MM.1S (cell line): ENCODE measurements around the gene TMEM260.

ENCODE experiments used
- DNase-seq: peaks from one replicate; pipeline ENCODE4 v3.0.0-alpha.2; 2015
- H2AFZ ChIP-seq: fragments of 300-600 bp; sonication (generic); 2 replicates; pipeline ENCODE4 v1.6.0; 2016; ENCODE audit warnings: antibody characterized with exemption, low read length
- H3F3A ChIP-seq: fragments of 300-600 bp; sonication (generic); 2 replicates; pipeline ENCODE4 v1.6.1; 2016; ENCODE audit warnings: mild to moderate bottlenecking, antibody characterized with exemption, low read length, moderate library complexity, mixed read lengths; ENCODE audit not compliant: insufficient read depth
- H3K27ac ChIP-seq: fragments of 300-600 bp; sonication (generic); 2 replicates; pipeline ENCODE4 v1.5.1; 2016; ENCODE audit warnings: mild to moderate bottlenecking, low read length
- H3K27me3 ChIP-seq: fragments of 300-600 bp; sonication (generic); replicated peaks from 2 replicates; pipeline ENCODE4 v1.6.0; 2016; ENCODE audit warnings: low read length; ENCODE audit not compliant: insufficient read depth
- H3K36me3 ChIP-seq: fragments of 300-600 bp; sonication (generic); replicated peaks from 2 replicates; pipeline ENCODE4 v1.6.1; 2016; ENCODE audit warnings: mild to moderate bottlenecking, low read length, mixed read lengths; ENCODE audit not compliant: insufficient read depth
- H3K4me1 ChIP-seq: fragments of 300-600 bp; sonication (generic); 2 replicates; pipeline ENCODE4 v1.6.1; 2016; ENCODE audit warnings: low read length, mixed read lengths
- H3K4me2 ChIP-seq: fragments of 300-600 bp; sonication (generic); 2 replicates; pipeline ENCODE4 v1.6.0; 2016; ENCODE audit warnings: low read depth, low read length
- H3K4me3 ChIP-seq: fragments of 300-600 bp; sonication (generic); 2 replicates; pipeline ENCODE4 v1.5.1; 2016; ENCODE audit warnings: low read length, mixed read lengths
- H3K79me2 ChIP-seq: fragments of 300-600 bp; sonication (generic); 2 replicates; pipeline ENCODE4 v1.6.1; 2016; ENCODE audit warnings: mixed run types, low read length, mixed read lengths
- H3K9ac ChIP-seq: fragments of 300-600 bp; sonication (generic); 2 replicates; pipeline ENCODE4 v1.6.1; 2016; ENCODE audit warnings: low read length, mixed read lengths
- H3K9me2 ChIP-seq: fragments of 300-600 bp; sonication (generic); replicated peaks from 2 replicates; pipeline ENCODE4 v1.6.1; 2016; ENCODE audit warnings: mild to moderate bottlenecking, low read length, mixed read lengths; ENCODE audit not compliant: insufficient read depth
- H3K9me3 ChIP-seq: fragments of 300-600 bp; sonication (generic); replicated peaks from 2 replicates; pipeline ENCODE4 v1.6.1; 2016; ENCODE audit warnings: mild to moderate bottlenecking, low read length, mixed read lengths; ENCODE audit not compliant: insufficient read depth
- H4K20me1 ChIP-seq: fragments of 300-600 bp; sonication (generic); 2 replicates; pipeline ENCODE4 v1.6.1; 2016; ENCODE audit warnings: mild to moderate bottlenecking, low read length, moderate library complexity, mixed read lengths; ENCODE audit not compliant: insufficient read depth
- EZH2 ChIP-seq: fragments of 300-600 bp; sonication (generic); optimal IDR thresholded peaks from 2 replicates; pipeline ENCODE3; 2017; ENCODE audit warnings: low read depth, mild to moderate bottlenecking, antibody characterized with exemption, low read length, mixed read lengths
- EZH2phosphoT487 ChIP-seq: fragments of 300-600 bp; sonication (generic); IDR thresholded peaks from 2 replicates; pipeline ENCODE4 v1.6.1; 2018; ENCODE audit warnings: antibody characterized with exemption, low read length
- TF ChIP-seq, protein P1 (sequence below): fragments of 300-600 bp; sonication (generic); IDR thresholded peaks from 2 replicates; pipeline ENCODE4 v1.5.1; 2016; ENCODE audit warnings: antibody characterized with exemption, low read length, mixed read lengths

TMEM260 gene

DNA sequence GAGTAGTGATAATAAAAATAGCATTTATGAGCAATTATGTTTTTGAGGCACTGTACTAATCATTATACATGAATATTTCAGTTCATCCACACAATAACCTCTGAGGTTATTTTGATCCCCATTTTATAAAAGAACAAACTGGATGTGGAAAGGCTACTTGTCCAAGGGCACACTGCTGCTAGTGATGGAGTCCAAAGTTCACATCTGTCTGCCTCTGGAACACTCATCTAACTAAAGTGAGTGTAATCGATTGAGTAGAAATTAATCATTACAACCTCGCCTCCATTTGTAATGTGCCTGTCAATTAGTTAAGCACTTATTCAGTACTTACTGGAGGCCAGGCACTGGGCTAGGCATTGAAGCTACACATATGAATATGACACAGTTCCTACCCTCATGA lies 55.4 kb downstream of the TMEM260 start:
- DNase-seq, result no peak
- Histone ChIP-seq H3K4me1 (no peaks in the 10 kb centered on the region), H3K4me2 (no peak overlapping the region), H3F3A (no peaks in the 10 kb centered on the region), H3K4me3 (no peak overlapping the region), H4K20me1 (no peaks in the 10 kb centered on the region), H2AFZ (no peak overlapping the region), H3K9me3 (no peaks in the 10 kb centered on the region), H3K36me3 (no peaks in the 10 kb centered on the region), H3K9me2 (no peaks in the 10 kb centered on the region), H3K79me2 (no peaks in the 10 kb centered on the region), H3K27me3 (no peaks in the 10 kb centered on the region), H3K9ac (no peak overlapping the region), H3K27ac (no peak overlapping the region)
- TF ChIP-seq EZH2phosphoT487 (no peak), EZH2 (no peak)
- TF ChIP-seq, protein P1, sequence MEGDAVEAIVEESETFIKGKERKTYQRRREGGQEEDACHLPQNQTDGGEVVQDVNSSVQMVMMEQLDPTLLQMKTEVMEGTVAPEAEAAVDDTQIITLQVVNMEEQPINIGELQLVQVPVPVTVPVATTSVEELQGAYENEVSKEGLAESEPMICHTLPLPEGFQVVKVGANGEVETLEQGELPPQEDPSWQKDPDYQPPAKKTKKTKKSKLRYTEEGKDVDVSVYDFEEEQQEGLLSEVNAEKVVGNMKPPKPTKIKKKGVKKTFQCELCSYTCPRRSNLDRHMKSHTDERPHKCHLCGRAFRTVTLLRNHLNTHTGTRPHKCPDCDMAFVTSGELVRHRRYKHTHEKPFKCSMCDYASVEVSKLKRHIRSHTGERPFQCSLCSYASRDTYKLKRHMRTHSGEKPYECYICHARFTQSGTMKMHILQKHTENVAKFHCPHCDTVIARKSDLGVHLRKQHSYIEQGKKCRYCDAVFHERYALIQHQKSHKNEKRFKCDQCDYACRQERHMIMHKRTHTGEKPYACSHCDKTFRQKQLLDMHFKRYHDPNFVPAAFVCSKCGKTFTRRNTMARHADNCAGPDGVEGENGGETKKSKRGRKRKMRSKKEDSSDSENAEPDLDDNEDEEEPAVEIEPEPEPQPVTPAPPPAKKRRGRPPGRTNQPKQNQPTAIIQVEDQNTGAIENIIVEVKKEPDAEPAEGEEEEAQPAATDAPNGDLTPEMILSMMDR, result no peak

DNA sequence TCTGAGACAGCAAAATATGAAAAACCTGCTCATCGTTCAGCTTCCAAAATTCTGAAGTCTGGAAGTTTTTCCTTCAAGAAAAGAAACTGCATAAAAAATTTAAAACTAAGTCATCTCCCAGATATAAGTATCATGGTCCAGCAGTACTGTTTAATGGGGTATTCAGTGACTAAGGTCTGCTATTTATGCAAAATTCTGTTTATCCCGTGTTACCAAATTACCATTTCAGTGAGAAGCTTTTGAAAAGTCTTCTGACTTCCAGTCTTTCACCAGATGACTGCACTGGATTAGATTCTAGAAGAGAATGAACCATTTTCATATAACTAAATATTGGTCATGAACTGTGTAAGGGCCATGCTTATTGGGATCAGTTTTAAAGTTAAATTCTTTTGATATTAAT lies 67.9 kb downstream of the TMEM260 start:
- H3K27ac ChIP-seq, result no peak overlapping the region
- H3F3A ChIP-seq, result no peaks in the 10 kb centered on the region
- H2AFZ ChIP-seq, result no peak overlapping the region
- no peaks in the 10 kb centered on the region for H3K36me3 ChIP-seq
- H3K9ac ChIP-seq, result no peak overlapping the region
- H3K4me1 ChIP-seq, result no peaks in the 10 kb centered on the region
- TF ChIP-seq, protein P1, result no peak
- no peak overlapping the region for H3K4me3 ChIP-seq
- no peaks in the 10 kb centered on the region for H3K9me3 ChIP-seq
- H3K4me2 ChIP-seq, result no peak overlapping the region
- no peaks in the 10 kb centered on the region for H4K20me1 ChIP-seq
- no peaks in the 10 kb centered on the region for H3K27me3 ChIP-seq
- DNase-seq, result no peak
- H3K9me2 ChIP-seq, result no peaks in the 10 kb centered on the region
- no peaks in the 10 kb centered on the region for H3K79me2 ChIP-seq

DNA sequence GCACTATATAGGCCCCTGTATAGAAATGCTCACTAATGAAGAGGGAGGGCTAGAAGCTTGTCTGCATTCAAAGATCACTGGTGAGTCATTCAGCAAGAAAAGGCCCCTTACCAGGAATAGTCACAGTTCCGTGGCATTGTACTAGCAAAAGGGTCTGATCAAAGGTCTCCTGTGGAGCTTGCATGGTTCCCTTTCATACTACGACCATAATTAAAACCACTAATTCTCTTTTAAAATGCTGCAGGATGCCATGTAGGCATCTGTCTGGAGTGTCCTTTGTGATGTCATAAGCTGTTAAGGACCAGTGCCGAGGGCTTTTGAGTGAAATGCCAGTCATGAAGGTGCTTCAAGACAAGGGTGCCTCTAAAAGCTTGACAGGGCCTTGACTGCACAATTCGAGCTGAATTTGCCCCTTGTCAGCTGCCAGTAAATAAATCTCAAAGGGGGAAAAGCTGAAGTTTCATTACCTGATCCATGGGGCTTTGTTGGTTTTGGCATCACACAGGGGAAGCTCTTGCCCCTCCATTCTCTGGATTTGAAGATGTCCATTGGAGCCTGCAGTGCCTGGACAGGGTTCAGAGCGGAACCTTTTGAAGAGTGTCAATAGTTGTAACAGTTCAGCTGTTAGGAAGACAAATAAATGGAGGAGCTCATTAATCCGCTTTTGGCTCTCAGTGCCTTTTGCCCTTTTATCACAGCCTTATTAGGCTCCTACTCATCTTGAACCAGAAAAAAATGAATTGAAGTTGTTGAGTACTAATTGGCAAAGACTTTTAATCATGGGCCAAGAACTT lies 69.1 kb downstream of the TMEM260 start:
- Histone ChIP-seq H3K36me3 (no peaks in the 10 kb centered on the region), H3K4me2 (no peak overlapping the region), H3F3A (no peaks in the 10 kb centered on the region), H3K9me2 (no peaks in the 10 kb centered on the region), H3K4me1 (no peaks in the 10 kb centered on the region), H3K4me3 (no peak overlapping the region), H2AFZ (no peak overlapping the region), H3K9me3 (no peaks in the 10 kb centered on the region), H4K20me1 (no peaks in the 10 kb centered on the region), H3K27ac (no peak overlapping the region), H3K9ac (no peak overlapping the region), H3K79me2 (no peaks in the 10 kb centered on the region), H3K27me3 (no peaks in the 10 kb centered on the region)
- DNase-seq, result no peak
- TF ChIP-seq, protein P1, result no peak
- TF ChIP-seq EZH2, result no peak
- TF ChIP-seq EZH2phosphoT487, result no peak
